NCI-H460 (cell line): ENCODE measurements around the gene ARPC4. TPM values are rescaled to one million over a fixed set of nuclear protein-coding genes. Genes with fewer than 3 reads are reported as not detected.

ENCODE experiments used
- DNase-seq: peaks from one replicate; pipeline ENCODE4 v3.0.0-alpha.2; 2016; ENCODE audit warnings: low read depth; ENCODE audit errors: extremely low read depth
- total RNA-seq: library from RNA; depleted of rRNA; stranded (reverse); fragments of >200 nt; shearing (Covaris generic); gene quantifications from 2 replicates; pipeline ENCODE4 v1.2.3, GENCODE V29; 2014

ARPC4 gene
- total RNA-seq, 1 experiment from 2014 or later, result 97.3 TPM

- DNase-seq, result no peak
These were observed 5.2 kb upstream of the ARPC4 start for GRCh38 chr3:9787714-9788113.

- DNase-seq, result no peak
These were observed 1.8 kb upstream of the ARPC4 start for GRCh38 chr3:9791127-9791526.

GRCh38 chr3:9791790-9792404, 985 bp upstream of the ARPC4 start:
- DNase-seq, result no peak

GRCh38 chr3:9793161-9793781, 389 bp downstream of the ARPC4 start:
- DNase-seq, result no peak

GRCh38 chr3:9794400-9794799, 1.5 kb downstream of the ARPC4 start:
- no peak for DNase-seq

- DNase-seq, result no peak
These were observed 2.3 kb downstream of the ARPC4 start for GRCh38 chr3:9795207-9795606.

- no peak for DNase-seq
These were observed 4.5 kb downstream of the ARPC4 start for GRCh38 chr3:9797196-9797945.

GRCh38 chr3:9800529-9800928, 7.6 kb downstream of the ARPC4 start:
- DNase-seq, result no peak

GRCh38 chr3:9803494-9803893, 10.6 kb downstream of the ARPC4 start:
- no peak for DNase-seq

GRCh38 chr3:9804996-9805395, 12.1 kb downstream of the ARPC4 start:
- no peak for DNase-seq

- DNase-seq, result no peak
These were observed 13.3 kb downstream of the ARPC4 start for GRCh38 chr3:9806137-9806536.

GRCh38 chr3:9806688-9807589, 14.1 kb downstream of the ARPC4 start:
- no peak for DNase-seq

GRCh38 chr3:9807981-9808344, 15.1 kb downstream of the ARPC4 start:
- no peak for DNase-seq

- DNase-seq, result peak; percentile 27
These were observed 15.6 kb downstream of the ARPC4 start for GRCh38 chr3:9808345-9809037.

- no peak for DNase-seq
These were observed 16.3 kb downstream of the ARPC4 start for GRCh38 chr3:9809239-9809614.

- DNase-seq, result peak; percentile 21
These were observed 16.9 kb downstream of the ARPC4 start, which contains the start of gene TTLL3 for GRCh38 chr3:9809615-9810432. TTLL3 (plus strand) TSS chr3:9810262; CDS start chr3:9810662, 400 bp downstream.

GRCh38 chr3:9810433-9810770, 17.5 kb downstream of the ARPC4 start:
- no peak for DNase-seq

GRCh38 chr3:9810846-9811245, 18.0 kb downstream of the ARPC4 start:
- no peak for DNase-seq

- no peak for DNase-seq
These were observed 20.1 kb downstream of the ARPC4 start for GRCh38 chr3:9812870-9813483.
